Adrenal gland (tissue), 5 donors: ENCODE results near the gene PHF23.

Experiments used
- POLR2A ChIP-seq, 2 donors: fragments of 450-650 bp; IDR thresholded peaks; one replicate each; pipeline ENCODE4 v1.6.1; 2017; ENCODE audit warnings: antibody characterized with exemption in 2 of 2, mild to moderate bottlenecking in 2 of 2, moderate library complexity in 1 of 2
- TF ChIP-seq, protein P1 (sequence below), 6 experiments: fragments of 450-650 bp in 4 of 6; fragments of 200-600 bp in 2 of 6; sonication (generic) in 1 of 6; IDR thresholded peaks; 1 replicate in 5 of 6; 2 replicates in 1 of 6; pipeline versions ENCODE4 v1.5.1 to v1.8.0; 2016 to 2021; ENCODE audit warnings: antibody characterized with exemption in 6 of 6, mild to moderate bottlenecking in 2 of 6, moderate library complexity in 1 of 6
- donor health status: DM: no; HTN: no; CAD: no.

DNA sequence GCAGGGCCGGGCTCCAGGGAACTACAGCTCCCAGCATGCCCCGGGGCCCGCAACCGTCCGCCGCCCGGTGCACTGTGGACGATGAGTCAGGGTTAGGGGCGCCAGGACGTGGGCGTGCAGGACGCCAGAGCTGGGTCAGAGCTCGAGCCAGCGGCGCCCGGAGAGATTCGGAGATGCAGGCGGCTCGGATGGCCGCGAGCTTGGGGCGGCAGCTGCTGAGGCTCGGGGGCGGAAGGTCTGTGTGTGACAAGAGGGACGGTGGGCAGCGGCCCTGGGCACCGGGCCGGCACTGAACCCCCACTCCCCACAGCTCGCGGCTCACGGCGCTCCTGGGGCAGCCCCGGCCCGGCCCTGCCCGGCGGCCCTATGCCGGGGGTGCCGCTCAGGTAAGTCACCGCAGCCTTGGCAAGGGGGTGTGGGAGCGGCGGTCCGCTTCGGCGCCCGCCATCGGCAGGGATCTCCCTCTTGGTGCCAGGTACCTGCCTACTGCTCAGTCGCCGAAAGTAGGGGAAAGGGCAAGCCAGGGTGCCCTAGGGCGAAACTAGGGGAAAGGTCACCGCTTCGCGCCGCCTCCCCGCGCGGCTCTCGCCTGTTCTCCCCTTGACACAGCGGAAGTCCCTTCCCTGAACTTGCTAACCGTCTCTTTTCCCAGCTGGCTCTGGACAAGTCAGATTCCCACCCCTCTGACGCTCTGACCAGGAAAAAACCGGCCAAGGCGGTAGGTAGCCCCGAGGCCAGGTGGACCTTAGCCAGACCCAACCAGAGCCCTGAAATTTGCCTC is 19.3 kb downstream of the PHF23 start, which contains the start of the genes ACADVL and DLG4:
- TF ChIP-seq POLR2A (IDR thresholded peaks at IDR 0.05), result peak; percentile 88 to 98
- TF ChIP-seq, protein P1, sequence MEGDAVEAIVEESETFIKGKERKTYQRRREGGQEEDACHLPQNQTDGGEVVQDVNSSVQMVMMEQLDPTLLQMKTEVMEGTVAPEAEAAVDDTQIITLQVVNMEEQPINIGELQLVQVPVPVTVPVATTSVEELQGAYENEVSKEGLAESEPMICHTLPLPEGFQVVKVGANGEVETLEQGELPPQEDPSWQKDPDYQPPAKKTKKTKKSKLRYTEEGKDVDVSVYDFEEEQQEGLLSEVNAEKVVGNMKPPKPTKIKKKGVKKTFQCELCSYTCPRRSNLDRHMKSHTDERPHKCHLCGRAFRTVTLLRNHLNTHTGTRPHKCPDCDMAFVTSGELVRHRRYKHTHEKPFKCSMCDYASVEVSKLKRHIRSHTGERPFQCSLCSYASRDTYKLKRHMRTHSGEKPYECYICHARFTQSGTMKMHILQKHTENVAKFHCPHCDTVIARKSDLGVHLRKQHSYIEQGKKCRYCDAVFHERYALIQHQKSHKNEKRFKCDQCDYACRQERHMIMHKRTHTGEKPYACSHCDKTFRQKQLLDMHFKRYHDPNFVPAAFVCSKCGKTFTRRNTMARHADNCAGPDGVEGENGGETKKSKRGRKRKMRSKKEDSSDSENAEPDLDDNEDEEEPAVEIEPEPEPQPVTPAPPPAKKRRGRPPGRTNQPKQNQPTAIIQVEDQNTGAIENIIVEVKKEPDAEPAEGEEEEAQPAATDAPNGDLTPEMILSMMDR (IDR thresholded peaks at IDR 0.05), result no peak
